HG03469 (cell line): Measurements from ENCODE around the gene UBA7.

Experiments used
- ATAC-seq: cut with Tn5 transposase; IDR thresholded peaks from one replicate; pipeline ENCODE4 v1.9.1; 2021; ENCODE audit warnings: mild to moderate bottlenecking, moderate library complexity, moderate number of reproducible peaks; ENCODE audit not compliant: unreplicated experiment

Gene UBA7

GRCh38 chr3:49806850-49807249 lies 6.9 kb downstream of the UBA7 start:
- ATAC-seq, result no peak

- ATAC-seq, result no peak
Measured at GRCh38 chr3:49805897-49806701, 7.7 kb downstream of the UBA7 start.

GRCh38 chr3:49805367-49805782 lies 8.4 kb downstream of the UBA7 start:
- no peak for ATAC-seq

- ATAC-seq, result no peak
Measured at GRCh38 chr3:49804141-49805041, 9.4 kb downstream of the UBA7 start.

- no peak for ATAC-seq
Measured at GRCh38 chr3:49803465-49804140, 10.2 kb downstream of the UBA7 start.

- ATAC-seq, result no peak
Measured at GRCh38 chr3:49802719-49803464, 10.9 kb downstream of the UBA7 start, which contains the start of gene INKA1. INKA1 (plus strand) TSS chr3:49803261; CDS start chr3:49803393, 132 bp downstream.

- no peak for ATAC-seq
Measured at GRCh38 chr3:49801160-49801559, 12.6 kb downstream of the UBA7 start.

- no peak for ATAC-seq
Measured at GRCh38 chr3:49799761-49800160, 14.0 kb downstream of the UBA7 start, which contains the start of gene CDHR4. CDHR4 (minus strand) TSS chr3:49799873; CDS start chr3:49799812, 61 bp downstream.

GRCh38 chr3:49799105-49799504 lies 14.6 kb downstream of the UBA7 start:
- no peak for ATAC-seq

GRCh38 chr3:49794926-49795905 lies 18.5 kb downstream of the UBA7 start:
- no peak for ATAC-seq

GRCh38 chr3:49794431-49794830 lies 19.3 kb downstream of the UBA7 start:
- ATAC-seq, result no peak

- ATAC-seq, result no peak
Measured at GRCh38 chr3:49793486-49794085, 20.2 kb downstream of the UBA7 start.

GRCh38 chr3:49792371-49793150 lies 21.2 kb downstream of the UBA7 start:
- no peak for ATAC-seq

GRCh38 chr3:49791571-49791970 lies 22.2 kb downstream of the UBA7 start:
- no peak for ATAC-seq

GRCh38 chr3:49790626-49791411 lies 22.9 kb downstream of the UBA7 start:
- ATAC-seq, result no peak

GRCh38 chr3:49788056-49788455 lies 25.7 kb downstream of the UBA7 start:
- ATAC-seq, result no peak

- ATAC-seq, result no peak
Measured at GRCh38 chr3:49787536-49787935, 26.2 kb downstream of the UBA7 start.
